Measurements from ENCODE around the gene GLOD4. TPM values are rescaled to one million over a fixed set of nuclear protein-coding genes. Genes with fewer than 3 reads are reported as not detected.

GLOD4 gene
- total RNA-seq, 4 donors from 2014 or later, result 37.4 to 89.2 (median 46.0) TPM

DNA sequence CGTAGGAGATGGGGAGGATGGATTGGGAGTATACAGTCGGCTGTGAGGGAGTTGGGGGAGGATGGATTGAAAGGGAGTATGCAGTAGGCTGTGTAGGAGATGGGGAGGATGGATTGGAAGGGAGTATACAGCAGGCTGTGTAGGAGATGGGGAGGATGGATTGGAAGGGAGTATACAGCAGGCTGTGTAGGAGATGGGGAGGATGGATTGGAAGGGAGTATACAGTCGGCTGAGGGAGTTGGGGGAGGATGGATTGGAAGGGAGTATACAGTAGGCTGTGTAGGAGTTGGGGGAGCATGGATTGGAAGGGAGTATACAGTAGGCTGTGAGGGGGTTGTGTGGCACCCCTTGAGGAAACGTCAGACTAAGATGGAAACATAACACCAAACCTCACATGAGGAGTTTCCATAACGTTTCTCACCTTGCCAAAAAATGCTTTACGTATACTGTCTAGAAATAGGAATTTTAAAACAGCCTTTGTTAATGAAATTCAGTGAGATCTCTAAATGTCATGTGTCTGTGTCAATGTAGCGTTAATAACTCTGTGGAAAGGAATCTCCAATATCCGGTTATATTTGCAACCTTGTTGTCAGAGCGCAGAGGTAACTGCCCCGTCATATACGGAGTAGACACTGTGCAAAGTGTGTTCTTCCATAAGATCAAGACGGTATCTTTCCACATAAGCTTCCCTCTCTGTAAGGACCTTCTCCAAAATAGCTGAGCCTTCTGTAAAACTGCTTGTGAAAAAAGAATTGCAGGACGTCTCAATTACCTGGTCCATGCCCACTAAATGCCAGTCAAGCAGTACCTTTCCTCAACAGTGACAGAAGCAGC, 61.2 kb downstream of the GLOD4 start:
- no peaks in the 10 kb centered on the region for H3K36me3 ChIP-seq
- peak overlapping the region in 1 of 4 donors; percentile 8 for H3K4me3 ChIP-seq
- intact Hi-C loops (cut with DNase I), result no loop called here
- WGBS, 2 donors, result 67% methylated on average over 13 of the region's 13 CpGs
- H3K27me3 ChIP-seq, result no peaks in the 10 kb centered on the region
- peaks cover 2 to 42% (median 3%) of the 10 kb centered on the region in 3 donors for H3K4me1 ChIP-seq
- peak overlapping the region; percentile 73 to 87 (median 80) for H3K27ac ChIP-seq
- TF ChIP-seq, protein P1, sequence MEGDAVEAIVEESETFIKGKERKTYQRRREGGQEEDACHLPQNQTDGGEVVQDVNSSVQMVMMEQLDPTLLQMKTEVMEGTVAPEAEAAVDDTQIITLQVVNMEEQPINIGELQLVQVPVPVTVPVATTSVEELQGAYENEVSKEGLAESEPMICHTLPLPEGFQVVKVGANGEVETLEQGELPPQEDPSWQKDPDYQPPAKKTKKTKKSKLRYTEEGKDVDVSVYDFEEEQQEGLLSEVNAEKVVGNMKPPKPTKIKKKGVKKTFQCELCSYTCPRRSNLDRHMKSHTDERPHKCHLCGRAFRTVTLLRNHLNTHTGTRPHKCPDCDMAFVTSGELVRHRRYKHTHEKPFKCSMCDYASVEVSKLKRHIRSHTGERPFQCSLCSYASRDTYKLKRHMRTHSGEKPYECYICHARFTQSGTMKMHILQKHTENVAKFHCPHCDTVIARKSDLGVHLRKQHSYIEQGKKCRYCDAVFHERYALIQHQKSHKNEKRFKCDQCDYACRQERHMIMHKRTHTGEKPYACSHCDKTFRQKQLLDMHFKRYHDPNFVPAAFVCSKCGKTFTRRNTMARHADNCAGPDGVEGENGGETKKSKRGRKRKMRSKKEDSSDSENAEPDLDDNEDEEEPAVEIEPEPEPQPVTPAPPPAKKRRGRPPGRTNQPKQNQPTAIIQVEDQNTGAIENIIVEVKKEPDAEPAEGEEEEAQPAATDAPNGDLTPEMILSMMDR (IDR thresholded peaks at IDR 0.05), result no peak
- no peak for TF ChIP-seq POLR2A (IDR thresholded peaks at IDR 0.05)
- H3K9me3 ChIP-seq, result no peaks in the 10 kb centered on the region
- DNase-seq, result no peak

GRCh38 chr17:718075-718474, 64.0 kb downstream of the GLOD4 start:
- H3K9me3 ChIP-seq, result no peaks in the 10 kb centered on the region

More at GRCh38 chr17:718075-718474, 64.0 kb downstream of the GLOD4 start:
- Histone ChIP-seq H3K4me3 (no peak overlapping the region), H3K36me3 (no peaks in the 10 kb centered on the region), H3K27ac (no peak overlapping the region), H3K4me1 (peaks cover 11 to 60% (median 14%) of the 10 kb centered on the region in 3 donors), H3K27me3 (no peaks in the 10 kb centered on the region)
- intact Hi-C loops (cut with DNase I), result no loop called here
- WGBS, 2 donors, result 85 to 86% methylated on average over 5 of the region's 5 CpGs
- DNase-seq, result no peak
- TF ChIP-seq, protein P1 (IDR thresholded peaks at IDR 0.05), result no peak
- TF ChIP-seq POLR2A (IDR thresholded peaks at IDR 0.05), result no peak

Other genes starting within 250 kb of the GLOD4 start
- gene VPS53, start 67.4 kb downstream of the GLOD4 start, total RNA-seq, result 10 to 100 TPM; 20.9 to 28.8 (median 27.6) TPM
- gene TLCD3A, start 49.7 kb downstream of the GLOD4 start, total RNA-seq, result 10 to 100 TPM; 12.7 to 31.9 (median 20.9) TPM
- 10 to 100 TPM; 16.6 to 33.0 (median 20.1) TPM for gene GEMIN4, start 30.0 kb downstream of the GLOD4 start, total RNA-seq
- 10 to 100 TPM; 15.7 to 25.7 (median 18.7) TPM for gene MRM3, start 73 bp upstream of the GLOD4 start, total RNA-seq
- gene NXN, start 197.5 kb upstream of the GLOD4 start, total RNA-seq, result 10 to 100 TPM; 19.5 to 34.9 (median 28.7) TPM
- 10 to 100 TPM in 3 of 4 donors, 1 to 10 TPM in 1; 7.7 to 18.5 (median 11.8) TPM for gene TIMM22, start 214.8 kb upstream of the GLOD4 start, total RNA-seq